ENCODE results near the gene HIGD1B.

The HIGD1B gene

GRCh38 chr17:44828919-44829522 lies 18.7 kb upstream of the HIGD1B start:
- in situ Hi-C loops (cut with MboI; ENCODE audit: low pct_unique_long_range_greater_than_20kb, low sequenced_read_pairs, unreplicated experiment): no loop called here
- TF ChIP-seq CTCF (IDR thresholded peaks at IDR 0.05; ENCODE audit: extremely low read depth, insufficient read depth, missing control alignments): no peak
- DNase-seq (ENCODE audit: low spot score): no peak

GRCh38 chr17:44829523-44830358 lies 17.9 kb upstream of the HIGD1B start, which contains the start of gene GJC1:
Gene GJC1, minus strand, starts transcription at chr17:44830287. Its CDS starts 24,470 bp downstream, at chr17:44805817.
- peak; percentile 66 for DNase-seq (ENCODE audit: low spot score)
- in situ Hi-C loops (cut with MboI; ENCODE audit: low pct_unique_long_range_greater_than_20kb, low sequenced_read_pairs, unreplicated experiment): no loop called here
- TF ChIP-seq CTCF (IDR thresholded peaks at IDR 0.05; ENCODE audit: extremely low read depth, insufficient read depth, missing control alignments): no peak

- no peak for TF ChIP-seq CTCF (IDR thresholded peaks at IDR 0.05; ENCODE audit: extremely low read depth, insufficient read depth, missing control alignments)
- in situ Hi-C loops (cut with MboI; ENCODE audit: low pct_unique_long_range_greater_than_20kb, low sequenced_read_pairs, unreplicated experiment): no loop called here
- DNase-seq (ENCODE audit: low spot score): peak; percentile 28
These were observed 17.1 kb upstream of the HIGD1B start for GRCh38 chr17:44830359-44831288.

- no peak for TF ChIP-seq CTCF (IDR thresholded peaks at IDR 0.05; ENCODE audit: extremely low read depth, insufficient read depth, missing control alignments)
- DNase-seq (ENCODE audit: low spot score): peak; percentile 7
- in situ Hi-C loops (cut with MboI; ENCODE audit: low pct_unique_long_range_greater_than_20kb, low sequenced_read_pairs, unreplicated experiment): no loop called here
These were observed 16.3 kb upstream of the HIGD1B start for GRCh38 chr17:44831371-44831770.

- DNase-seq (ENCODE audit: low spot score): no peak
- in situ Hi-C loops (cut with MboI; ENCODE audit: low pct_unique_long_range_greater_than_20kb, low sequenced_read_pairs, unreplicated experiment): no loop called here
- TF ChIP-seq CTCF (IDR thresholded peaks at IDR 0.05; ENCODE audit: extremely low read depth, insufficient read depth, missing control alignments): no peak
These were observed 14.9 kb upstream of the HIGD1B start for GRCh38 chr17:44832805-44833204.

GRCh38 chr17:44837196-44837595 lies 10.5 kb upstream of the HIGD1B start:
- no peak for DNase-seq (ENCODE audit: low spot score)
- no peak for TF ChIP-seq CTCF (IDR thresholded peaks at IDR 0.05; ENCODE audit: extremely low read depth, insufficient read depth, missing control alignments)
- in situ Hi-C loops (cut with MboI; ENCODE audit: low pct_unique_long_range_greater_than_20kb, low sequenced_read_pairs, unreplicated experiment): no loop called here
